H9 (cell line): Measurements from ENCODE around the gene AMDHD1. TPM values are rescaled to one million over a fixed set of nuclear protein-coding genes. Genes with fewer than 3 reads are reported as not detected.

Experiments used
- DNase-seq: peaks from one replicate; pipeline ENCODE4 v3.0.0-alpha.2; 2017
- H2AFZ ChIP-seq: one replicate; pipeline ENCODE4 v1.6.1; 2013; ENCODE audit warnings: mild to moderate bottlenecking, low read length, control low read depth, moderate library complexity
- H2AK5ac ChIP-seq: 2 replicates; pipeline ENCODE4 v1.6.1; 2013; ENCODE audit warnings: low read length, control low read depth, mixed read lengths; ENCODE audit not compliant: insufficient read length
- H2BK120ac ChIP-seq: one replicate; pipeline ENCODE4 v1.6.1; 2013; ENCODE audit warnings: low read depth, mild to moderate bottlenecking, low read length, control low read depth, inconsistent platforms; ENCODE audit not compliant: poor library complexity, severe bottlenecking
- H2BK12ac ChIP-seq: 2 replicates; pipeline ENCODE4 v1.6.1; 2013; ENCODE audit warnings: low read length, control low read depth, mixed read lengths, low read depth; ENCODE audit not compliant: insufficient read length
- H2BK15ac ChIP-seq: 2 replicates; pipeline ENCODE4 v1.6.1; 2013; ENCODE audit warnings: low read depth, low read length, control low read depth
- H2BK20ac ChIP-seq: one replicate; pipeline ENCODE4 v1.6.1; 2013; ENCODE audit warnings: low read depth, mild to moderate bottlenecking, low read length, control low read depth, inconsistent platforms; ENCODE audit not compliant: poor library complexity, severe bottlenecking
- H2BK5ac ChIP-seq: 2 replicates; pipeline ENCODE4 v1.6.1; 2013; ENCODE audit warnings: low read length, control low read depth, mixed read lengths; ENCODE audit not compliant: insufficient read length
- H3K14ac ChIP-seq: 2 replicates; pipeline ENCODE4 v1.6.1; 2013; ENCODE audit warnings: low read length, control low read depth; ENCODE audit not compliant: insufficient read depth
- H3K18ac ChIP-seq: 2 replicates; pipeline ENCODE4 v1.6.1; 2013; ENCODE audit warnings: low read depth, mild to moderate bottlenecking, mixed read lengths, low read length, control low read depth; ENCODE audit not compliant: insufficient read length
- H3K23ac ChIP-seq: 2 replicates; pipeline ENCODE4 v1.6.1; 2013; ENCODE audit warnings: low read length, control low read depth, mixed read lengths, low read depth; ENCODE audit not compliant: insufficient read length
- H3K23me2 ChIP-seq: 2 replicates; pipeline ENCODE4 v1.6.1; 2013; ENCODE audit warnings: low read depth, mild to moderate bottlenecking, mixed read lengths, low read length, control low read depth; ENCODE audit not compliant: insufficient read length, poor library complexity, severe bottlenecking
- H3K27ac ChIP-seq: 2 replicates; pipeline ENCODE4 v1.5.1; 2013; ENCODE audit warnings: low read length, control low read depth, mixed read lengths, low read depth; ENCODE audit not compliant: insufficient read length
- H3K27me3 ChIP-seq: 2 replicates; pipeline ENCODE4 v1.6.1; 2013; ENCODE audit warnings: low read length, control low read depth, inconsistent platforms; ENCODE audit not compliant: insufficient read depth
- H3K4ac ChIP-seq: 2 replicates; pipeline ENCODE4 v1.6.1; 2013; ENCODE audit warnings: low read depth, mild to moderate bottlenecking, control low read depth, inconsistent platforms, low read length, moderate library complexity
- H3K4me1 ChIP-seq: 2 replicates; pipeline ENCODE4 v1.6.1; 2013; ENCODE audit warnings: low read length, control low read depth, inconsistent platforms; ENCODE audit not compliant: insufficient read depth
- H3K4me2 ChIP-seq: 2 replicates; pipeline ENCODE4 v1.6.1; 2013; ENCODE audit warnings: low read length, control low read depth, mixed read lengths; ENCODE audit not compliant: insufficient read length, insufficient read depth
- H3K56ac ChIP-seq: 2 replicates; pipeline ENCODE4 v1.6.1; 2013; ENCODE audit warnings: low read depth, mild to moderate bottlenecking, mixed read lengths, low read length, control low read depth; ENCODE audit not compliant: insufficient read length
- H3K79me1 ChIP-seq: 2 replicates; pipeline ENCODE4 v1.6.1; 2013; ENCODE audit warnings: low read depth, mild to moderate bottlenecking, moderate library complexity, low read length, control low read depth, inconsistent platforms; ENCODE audit not compliant: insufficient read depth, poor library complexity, severe bottlenecking
- H3K79me2 ChIP-seq: 2 replicates; pipeline ENCODE4 v1.6.1; 2013; ENCODE audit warnings: low read length, control low read depth, inconsistent platforms; ENCODE audit not compliant: insufficient read depth
- H3K9ac ChIP-seq: 2 replicates; pipeline ENCODE4 v1.6.1; 2013; ENCODE audit warnings: low read length, control low read depth, mixed read lengths; ENCODE audit not compliant: insufficient read length; ENCODE audit errors: extremely low read depth
- H3K9me3 ChIP-seq: one replicate; pipeline ENCODE4 v1.6.1; 2013; ENCODE audit warnings: low read depth, low read length, inconsistent platforms; ENCODE audit not compliant: control insufficient read depth
- H3T11ph ChIP-seq: one replicate; pipeline ENCODE4 v1.6.1; 2013; ENCODE audit warnings: mild to moderate bottlenecking, low read length, control low read depth, inconsistent platforms
- H4K20me1 ChIP-seq: one replicate; pipeline ENCODE4 v1.6.1; 2013; ENCODE audit not compliant: control insufficient read depth, insufficient read length, insufficient read depth
- H4K5ac ChIP-seq: 2 replicates; pipeline ENCODE4 v1.6.1; 2013; ENCODE audit warnings: low read depth, mild to moderate bottlenecking, mixed read lengths, low read length, control low read depth; ENCODE audit not compliant: insufficient read length
- H4K8ac ChIP-seq: replicated peaks from 2 replicates; pipeline ENCODE4 v1.6.1; 2013; ENCODE audit warnings: low read length, control low read depth, mixed read lengths, low read depth; ENCODE audit not compliant: insufficient read length
- H4K91ac ChIP-seq: 2 replicates; pipeline ENCODE4 v1.6.1; 2013; ENCODE audit warnings: low read depth, mild to moderate bottlenecking, moderate library complexity, mixed read lengths, low read length, control low read depth; ENCODE audit not compliant: insufficient read length
- H3K27ac Mint-ChIP-seq, 3 experiments: 2 replicates in 2 of 3; 3 replicates in 1 of 3; pipeline ENCODE4 v1.8.0; 2020 to 2021; ENCODE audit warnings: mixed read lengths in 3 of 3, mild to moderate bottlenecking in 1 of 3, moderate library complexity in 1 of 3
- H3K27me3 Mint-ChIP-seq: 2 replicates; pipeline ENCODE4 v1.8.0; 2021; ENCODE audit warnings: low read depth, mild to moderate bottlenecking, moderate library complexity, mixed read lengths
- H3K36me3 Mint-ChIP-seq, 3 experiments: 2 replicates in 2 of 3; 3 replicates in 1 of 3; pipeline ENCODE4 v1.8.0; 2020 to 2021; ENCODE audit warnings: low read depth in 3 of 3, mixed read lengths in 3 of 3; ENCODE audit not compliant: insufficient read depth in 1 of 3
- H3K4me1 Mint-ChIP-seq, 2 experiments: 2 replicates each; pipeline ENCODE4 v1.8.0; 2020; ENCODE audit warnings: mixed read lengths in 2 of 2
- H3K4me3 Mint-ChIP-seq, 2 experiments: 2 replicates in 1 of 2; 3 replicates in 1 of 2; pipeline ENCODE4 v1.8.0; 2020 to 2021; ENCODE audit warnings: mild to moderate bottlenecking in 2 of 2, mixed read lengths in 2 of 2, moderate library complexity in 1 of 2
- H3K9me3 Mint-ChIP-seq, 2 experiments: 2 replicates in 1 of 2; 3 replicates in 1 of 2; pipeline ENCODE4 v1.8.0; 2020; ENCODE audit warnings: mild to moderate bottlenecking in 2 of 2, mixed read lengths in 2 of 2, moderate library complexity in 1 of 2
- WGBS: extraction: QIAGEN DNeasy Blood & Tissue Kit; methylation state at CpG from one replicate; pipeline ENCODE4 v1.1.7; 2013; ENCODE audit warnings: missing lambda C conversion rate, low lambda C conversion rate, mixed read lengths; ENCODE audit not compliant: insufficient read length; ENCODE audit errors: extremely low coverage; 5-methylcytosine and 5-hydroxymethylcytosine counted together
- total RNA-seq: library from RNA; stranded (reverse); gene quantifications from 2 replicates; pipeline ENCODE4 v1.2.1, GENCODE V29; 2021
- TF ChIP-seq, protein P1 (sequence below): fragments of 200-600 bp; sonication (generic); conservative IDR thresholded peaks from 3 replicates; pipeline ENCODE4 v1.8.0; 2021; ENCODE audit warnings: antibody characterized with exemption, mild to moderate bottlenecking

Gene AMDHD1
- total RNA-seq, 1 experiment from 2014 or later: 0.42 TPM

DNA sequence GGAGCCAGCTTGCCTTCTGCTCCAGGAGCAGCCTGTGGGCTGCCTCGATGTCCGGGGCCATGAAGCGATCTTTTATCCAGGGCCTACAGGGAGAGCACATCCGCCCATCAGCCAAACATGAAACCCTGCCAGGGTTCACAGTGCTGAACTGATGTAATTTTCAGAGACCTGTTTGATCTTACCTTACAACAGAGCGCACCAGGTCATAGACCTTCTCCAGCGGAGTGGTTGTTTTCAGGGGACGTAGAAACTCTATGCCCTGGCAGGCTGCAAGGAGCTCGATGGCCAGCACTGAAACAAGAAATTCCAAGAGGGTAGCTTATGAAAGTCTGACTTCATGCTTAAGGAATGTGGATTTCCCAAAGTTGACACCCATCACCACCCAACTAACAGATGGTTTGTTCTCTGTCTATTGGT lies 33.3 kb downstream of the AMDHD1 start:
- Histone ChIP-seq H3K14ac (no peak overlapping the region), H3K4me2 (no peak overlapping the region), H2BK20ac (no peak overlapping the region), H2AK5ac (no peak overlapping the region), H3K23me2 (no peaks in the 10 kb centered on the region), H2BK5ac (no peak overlapping the region), H3K56ac (no peak overlapping the region), H2AFZ (no peak overlapping the region), H3K9me3 (no peaks in the 10 kb centered on the region), H4K8ac (no peak overlapping the region), H3K18ac (no peak overlapping the region), H2BK120ac (peak overlapping the region; percentile 57), H3K27ac (no peak overlapping the region), H3K27me3 (no peaks in the 10 kb centered on the region), H3K79me1 (no peaks in the 10 kb centered on the region), H3K4me1 (peaks cover 2% of the 10 kb centered on the region; the same call in 1 of the 2 replicates), H3K79me2 (no peaks in the 10 kb centered on the region), H2BK12ac (no peak overlapping the region), H4K5ac (no peak overlapping the region), H3K4ac (no peak overlapping the region), H3T11ph (no peak overlapping the region), H3K9ac (no peak overlapping the region), H2BK15ac (no peak overlapping the region), H3K23ac (no peak overlapping the region), H4K20me1 (no peaks in the 10 kb centered on the region), H4K91ac (no peak overlapping the region)
- no peak overlapping the region for H3K4me3 Mint-ChIP-seq
- no peaks in the 10 kb centered on the region; a peak in 1 of 7 replicates for H3K36me3 Mint-ChIP-seq
- H3K4me1 Mint-ChIP-seq: peaks cover 17 to 26% of the 10 kb centered on the region in 2 experiments
- H3K27ac Mint-ChIP-seq: 0 out of 7 replicates have a peak overlapping the region, but pooled peaks of 1 of the 3 experiments have one; percentile 57
- H3K27me3 Mint-ChIP-seq: no peaks in the 10 kb centered on the region; the same call in 1 of the 2 replicates
- no CpG with 5 or more reads among the region's 8 CpGs for WGBS
- no peak for DNase-seq
- H3K9me3 Mint-ChIP-seq: no peaks in the 10 kb centered on the region
- TF ChIP-seq, protein P1, sequence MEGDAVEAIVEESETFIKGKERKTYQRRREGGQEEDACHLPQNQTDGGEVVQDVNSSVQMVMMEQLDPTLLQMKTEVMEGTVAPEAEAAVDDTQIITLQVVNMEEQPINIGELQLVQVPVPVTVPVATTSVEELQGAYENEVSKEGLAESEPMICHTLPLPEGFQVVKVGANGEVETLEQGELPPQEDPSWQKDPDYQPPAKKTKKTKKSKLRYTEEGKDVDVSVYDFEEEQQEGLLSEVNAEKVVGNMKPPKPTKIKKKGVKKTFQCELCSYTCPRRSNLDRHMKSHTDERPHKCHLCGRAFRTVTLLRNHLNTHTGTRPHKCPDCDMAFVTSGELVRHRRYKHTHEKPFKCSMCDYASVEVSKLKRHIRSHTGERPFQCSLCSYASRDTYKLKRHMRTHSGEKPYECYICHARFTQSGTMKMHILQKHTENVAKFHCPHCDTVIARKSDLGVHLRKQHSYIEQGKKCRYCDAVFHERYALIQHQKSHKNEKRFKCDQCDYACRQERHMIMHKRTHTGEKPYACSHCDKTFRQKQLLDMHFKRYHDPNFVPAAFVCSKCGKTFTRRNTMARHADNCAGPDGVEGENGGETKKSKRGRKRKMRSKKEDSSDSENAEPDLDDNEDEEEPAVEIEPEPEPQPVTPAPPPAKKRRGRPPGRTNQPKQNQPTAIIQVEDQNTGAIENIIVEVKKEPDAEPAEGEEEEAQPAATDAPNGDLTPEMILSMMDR: no peak
